ENCODE results near the gene HDAC9. TPM values are rescaled to one million over a fixed set of nuclear protein-coding genes. Genes with fewer than 3 reads are reported as not detected.
A peak's percentile ranks its signal among the peaks of the same experiment; 100 is the strongest.

Gene HDAC9
- total and polyA plus RNA-seq, 2 donors (not counting 1 experiment from before 2014, with no cell fraction given), result 2.9 to 7.9 TPM

GRCh38 chr7:18996583-18996982 lies 501.0 kb downstream of the HDAC9 start:
- peaks cover 4% of the 10 kb centered on the region for H3K4me1 ChIP-seq (ENCODE audit: control insufficient read depth, extremely low read depth, insufficient read depth, low read length)
- no peaks in the 10 kb centered on the region for H3K9me3 ChIP-seq (ENCODE audit: control insufficient read depth, insufficient read depth, low read depth, low read length)
- H3K27me3 ChIP-seq (ENCODE audit: control insufficient read depth, insufficient read depth, low read length), result no peaks in the 10 kb centered on the region
- peak overlapping the region; percentile 57 for H2AFZ ChIP-seq (ENCODE audit: low read length)
- H3K36me3 ChIP-seq (ENCODE audit: control insufficient read depth, insufficient read depth, low read length), result no peaks in the 10 kb centered on the region
- H3K9ac ChIP-seq (ENCODE audit: insufficient read depth, low read length), result no peak overlapping the region
- no peaks in the 10 kb centered on the region for H4K20me1 ChIP-seq (ENCODE audit: control insufficient read depth, extremely low read depth, insufficient read depth, low read length)
- no peak overlapping the region for H3K4me3 ChIP-seq (replicated peaks in 1 of 4; ENCODE audit: control extremely low read depth in 1 of 4, insufficient read depth in 1 of 4, low read depth in 3 of 4, low read length in 4 of 4)
- H3K79me2 ChIP-seq (ENCODE audit: control insufficient read depth, insufficient read depth, low read length), result no peaks in the 10 kb centered on the region
- TF ChIP-seq CTCF (conservative IDR thresholded peaks at IDR 0.05 in 1 of 2, IDR thresholded peaks at IDR 0.05 in 1 of 2; ENCODE audit: low read depth in 1 of 2, low read length in 2 of 2) (no peak), EZH2 (IDR thresholded peaks at IDR 0.05; ENCODE audit: low read length, missing control alignments) (no peak)
- peak in 1 of 2 donors; percentile 20 for DNase-seq (ENCODE audit: low read depth in 2 of 2)
- no peak overlapping the region for H3K4me2 ChIP-seq (ENCODE audit: extremely low read depth, insufficient read depth, low read length)
- H3K27ac ChIP-seq (ENCODE audit: insufficient read depth, low read length), result no peak overlapping the region

- DNase-seq (ENCODE audit: low read depth in 2 of 2), result no peak
- H3K4me1 ChIP-seq (ENCODE audit: control insufficient read depth, extremely low read depth, insufficient read depth, low read length), result peaks cover 4% of the 10 kb centered on the region
Measured at GRCh38 chr7:18997477-18998150, 502.1 kb downstream of the HDAC9 start.

GRCh38 chr7:19000410-19000809 lies 504.9 kb downstream of the HDAC9 start:
- Histone ChIP-seq H2AFZ (ENCODE audit: low read length) (no peak overlapping the region), H3K27me3 (ENCODE audit: control insufficient read depth, insufficient read depth, low read length) (no peaks in the 10 kb centered on the region), H3K9me3 (ENCODE audit: control insufficient read depth, insufficient read depth, low read depth, low read length) (no peaks in the 10 kb centered on the region), H3K4me3 (replicated peaks in 1 of 4; ENCODE audit: control extremely low read depth in 1 of 4, insufficient read depth in 1 of 4, low read depth in 3 of 4, low read length in 4 of 4) (no peak overlapping the region), H3K9ac (ENCODE audit: insufficient read depth, low read length) (no peak overlapping the region), H4K20me1 (ENCODE audit: control insufficient read depth, extremely low read depth, insufficient read depth, low read length) (no peaks in the 10 kb centered on the region), H3K4me2 (ENCODE audit: extremely low read depth, insufficient read depth, low read length) (no peak overlapping the region), H3K36me3 (ENCODE audit: control insufficient read depth, insufficient read depth, low read length) (no peaks in the 10 kb centered on the region), H3K27ac (ENCODE audit: insufficient read depth, low read length) (no peak overlapping the region), H3K4me1 (ENCODE audit: control insufficient read depth, extremely low read depth, insufficient read depth, low read length) (peaks cover 4% of the 10 kb centered on the region), H3K79me2 (ENCODE audit: control insufficient read depth, insufficient read depth, low read length) (no peaks in the 10 kb centered on the region)
- TF ChIP-seq CTCF (conservative IDR thresholded peaks at IDR 0.05 in 1 of 2, IDR thresholded peaks at IDR 0.05 in 1 of 2; ENCODE audit: low read depth in 1 of 2, low read length in 2 of 2) (no peak), EZH2 (IDR thresholded peaks at IDR 0.05; ENCODE audit: low read length, missing control alignments) (no peak)
- no peak for DNase-seq (ENCODE audit: low read depth in 2 of 2)

More at GRCh38 chr7:18997477-18998150, 502.1 kb downstream of the HDAC9 start:
- Histone ChIP-seq H3K9me3 (ENCODE audit: control insufficient read depth, insufficient read depth, low read depth, low read length) (no peaks in the 10 kb centered on the region), H4K20me1 (ENCODE audit: control insufficient read depth, extremely low read depth, insufficient read depth, low read length) (no peaks in the 10 kb centered on the region), H3K27me3 (ENCODE audit: control insufficient read depth, insufficient read depth, low read length) (no peaks in the 10 kb centered on the region), H3K4me3 (replicated peaks in 1 of 4; ENCODE audit: control extremely low read depth in 1 of 4, insufficient read depth in 1 of 4, low read depth in 3 of 4, low read length in 4 of 4) (no peak overlapping the region), H3K4me2 (ENCODE audit: extremely low read depth, insufficient read depth, low read length) (no peak overlapping the region), H3K36me3 (ENCODE audit: control insufficient read depth, insufficient read depth, low read length) (no peaks in the 10 kb centered on the region), H3K79me2 (ENCODE audit: control insufficient read depth, insufficient read depth, low read length) (no peaks in the 10 kb centered on the region), H2AFZ (ENCODE audit: low read length) (no peak overlapping the region), H3K27ac (ENCODE audit: insufficient read depth, low read length) (no peak overlapping the region), H3K9ac (ENCODE audit: insufficient read depth, low read length) (no peak overlapping the region)
- TF ChIP-seq EZH2 (IDR thresholded peaks at IDR 0.05; ENCODE audit: low read length, missing control alignments), result no peak
- no peak for TF ChIP-seq CTCF (conservative IDR thresholded peaks at IDR 0.05 in 1 of 2, IDR thresholded peaks at IDR 0.05 in 1 of 2; ENCODE audit: low read depth in 1 of 2, low read length in 2 of 2)

Measured in fibroblast of lung (primary cell).